Erythroblast (primary cell): Measurements from ENCODE around the gene PRRG1.

Experiments
- GATA1 ChIP-seq: IDR thresholded peaks from 2 replicates; pipeline ENCODE4 v1.6.1; 2011; ENCODE audit warnings: low read depth, mild to moderate bottlenecking, control low read depth, low read length, moderate library complexity
- POLR2A ChIP-seq: IDR thresholded peaks from 2 replicates; pipeline ENCODE4 v1.6.1; 2011; ENCODE audit warnings: mild to moderate bottlenecking, low read length

DNA sequence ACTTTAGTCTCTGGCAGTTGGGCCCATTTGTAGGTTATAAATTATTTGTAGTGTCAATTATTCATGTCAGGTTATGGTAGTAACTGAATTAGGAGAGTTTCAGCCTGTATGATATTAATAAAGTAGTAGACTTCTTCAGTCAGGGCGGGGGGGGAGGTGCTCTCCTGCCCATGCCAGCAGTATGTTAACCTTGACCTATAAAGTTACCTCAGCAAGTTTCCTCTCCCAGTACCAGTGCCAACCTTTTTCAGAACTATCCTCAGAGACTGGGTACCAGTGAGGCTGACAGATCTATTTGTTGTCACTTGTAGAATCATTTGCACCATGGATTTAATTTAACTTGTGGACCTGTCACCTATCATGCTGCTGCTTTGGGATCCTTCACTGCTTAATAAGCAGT lies 88.0 kb downstream of the PRRG1 start:
- TF ChIP-seq POLR2A (no peak), GATA1 (no peak)
